Activated T-helper 1 cell treated with anti-CD3 and anti-CD28 coated beads, Interleukin-2, amount 50 U/mL, for 16 hours (primary cell): ENCODE results near the gene EVC.

Source experiments
- DNase-seq, 2 donors: peaks; one replicate each; pipeline ENCODE4 v3.0.0-alpha.2; 2020; ENCODE audit warnings: low read depth in 1 of 2, low spot score in 1 of 2

EVC gene

DNA sequence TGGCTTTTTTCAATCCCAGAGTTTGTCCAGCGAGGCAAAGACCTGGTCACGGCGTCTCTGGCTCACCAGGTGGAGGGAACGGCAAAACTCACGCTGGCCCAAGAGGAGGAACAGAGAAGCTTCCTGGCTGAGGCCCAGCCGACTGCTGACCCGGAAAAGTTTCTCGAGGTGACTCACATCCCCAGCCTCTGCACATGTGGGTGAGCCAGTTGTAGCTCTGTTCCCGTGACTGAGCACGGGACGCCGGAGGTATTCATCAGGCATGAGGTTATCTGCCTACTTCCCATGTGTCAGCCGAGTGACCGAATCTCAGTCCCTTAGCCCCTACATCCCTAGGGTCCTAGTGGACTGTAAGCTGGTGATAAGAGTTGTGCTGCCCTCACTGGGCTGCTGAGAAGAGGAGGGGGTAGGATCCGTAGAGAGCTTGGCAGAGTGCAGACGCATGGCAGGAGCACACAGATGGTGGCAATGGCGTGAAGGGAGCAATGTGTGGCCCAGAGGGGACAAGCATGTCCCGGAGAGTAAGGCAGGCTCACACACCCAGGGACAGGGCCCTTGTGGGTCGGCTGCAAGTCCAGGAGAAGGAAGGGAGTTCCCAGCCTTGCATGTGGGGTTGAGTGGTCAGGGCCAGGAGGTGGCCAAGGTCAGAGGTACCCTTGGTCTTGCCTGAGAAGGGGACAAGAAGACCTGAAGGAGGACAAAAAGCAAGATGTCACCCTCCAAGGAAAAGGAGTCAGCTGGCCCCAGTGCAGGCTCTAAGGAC, 42.9 kb downstream of the EVC start:
- DNase-seq: no peak

DNA sequence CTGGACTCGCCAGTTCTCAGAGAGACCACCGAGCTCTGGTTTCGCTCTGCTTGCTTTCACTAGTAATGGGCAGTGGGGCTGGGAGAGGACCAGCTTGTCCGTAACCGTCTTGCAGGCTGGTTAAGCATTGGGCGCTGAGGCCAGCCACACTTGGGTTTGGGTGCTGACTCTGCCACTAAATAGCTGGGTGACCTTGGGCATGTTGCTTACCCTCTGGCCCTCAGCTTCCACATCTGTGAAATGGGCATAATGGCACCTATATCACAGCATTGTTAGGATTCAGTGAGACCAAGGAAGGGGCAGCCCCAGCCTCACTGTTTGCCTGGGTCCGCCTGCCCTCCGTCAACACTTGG, 43.5 kb downstream of the EVC start:
- DNase-seq: no peak

DNA sequence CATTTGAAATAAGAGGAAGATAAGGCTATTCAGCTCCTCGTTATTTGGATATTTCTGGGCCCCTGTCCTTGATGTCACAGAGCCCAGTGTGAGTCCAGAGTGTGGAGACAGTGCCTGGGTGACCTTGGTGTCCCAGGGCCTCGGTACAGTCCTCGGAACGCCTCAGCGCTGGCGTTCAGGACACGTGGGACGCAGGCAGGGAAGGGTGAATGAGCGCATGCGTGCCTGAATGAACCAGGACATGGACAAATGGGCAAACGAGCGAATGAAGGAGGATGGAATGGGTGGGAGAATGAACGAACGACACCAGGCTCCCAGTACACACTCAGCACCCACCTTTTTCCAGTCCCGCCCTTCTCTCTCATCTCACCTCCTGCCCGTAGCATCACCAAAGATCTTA, 44.2 kb downstream of the EVC start:
- no peak for DNase-seq

DNA sequence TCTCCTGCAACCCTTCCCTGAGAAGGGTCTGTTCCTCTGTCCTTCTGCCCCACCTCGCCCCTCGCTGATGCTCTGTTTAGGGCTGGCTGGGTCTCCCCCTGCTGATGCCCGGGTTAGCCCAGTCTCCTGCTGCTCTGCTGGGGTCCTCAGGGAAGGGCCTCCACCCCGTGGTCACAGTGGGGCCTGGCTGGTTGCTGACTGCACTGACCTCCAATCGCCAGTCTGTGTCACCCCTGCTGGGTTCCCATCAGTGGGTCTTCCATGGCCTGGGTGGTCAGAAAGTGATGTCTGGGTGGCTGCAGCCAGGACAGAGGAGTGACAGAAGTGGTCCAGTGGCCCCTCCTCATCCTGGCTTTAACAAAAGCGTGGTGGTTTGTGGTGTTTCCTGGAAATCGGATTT, 44.7 kb downstream of the EVC start:
- DNase-seq: no peak

DNA sequence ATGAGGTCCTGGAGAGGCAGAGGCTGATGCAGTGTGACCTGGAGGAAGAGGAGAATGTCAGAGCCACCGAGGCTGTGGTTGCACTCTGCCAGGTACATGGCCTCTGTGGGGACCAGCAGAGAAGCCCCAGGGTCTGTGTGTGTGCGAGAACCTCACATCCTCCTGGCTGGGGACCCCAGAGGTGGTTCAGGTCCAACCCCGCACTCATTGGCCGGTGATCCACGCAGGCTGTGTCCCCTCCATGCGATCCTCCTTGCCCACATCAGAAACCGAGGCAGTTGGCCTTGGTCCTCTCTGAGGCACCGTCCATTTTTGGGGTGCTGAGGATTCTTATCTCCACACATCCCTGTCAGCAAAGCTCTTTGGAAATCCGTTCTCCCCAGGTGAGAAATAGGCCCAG, 45.3 kb downstream of the EVC start:
- DNase-seq: no peak

DNA sequence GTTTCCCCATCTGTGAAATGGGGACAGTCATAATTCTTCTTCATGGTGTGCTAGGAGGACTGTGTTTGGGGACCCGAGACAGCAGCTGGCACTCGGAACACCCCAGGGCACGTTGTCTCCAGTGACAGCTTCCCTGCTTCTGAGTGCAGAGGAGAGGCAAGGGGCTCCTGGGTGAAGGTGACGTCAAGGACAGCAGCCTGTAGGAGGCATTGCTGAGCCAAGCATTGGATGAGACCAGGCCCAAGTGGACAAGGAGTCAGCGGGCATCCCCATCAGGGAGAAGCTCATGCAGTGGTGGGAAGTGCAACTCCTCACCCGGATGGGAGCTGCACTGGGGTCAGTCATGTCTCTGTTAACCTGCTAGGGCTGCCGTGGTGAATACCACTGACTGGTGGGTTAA, 46.1 kb downstream of the EVC start:
- DNase-seq: no peak

DNA sequence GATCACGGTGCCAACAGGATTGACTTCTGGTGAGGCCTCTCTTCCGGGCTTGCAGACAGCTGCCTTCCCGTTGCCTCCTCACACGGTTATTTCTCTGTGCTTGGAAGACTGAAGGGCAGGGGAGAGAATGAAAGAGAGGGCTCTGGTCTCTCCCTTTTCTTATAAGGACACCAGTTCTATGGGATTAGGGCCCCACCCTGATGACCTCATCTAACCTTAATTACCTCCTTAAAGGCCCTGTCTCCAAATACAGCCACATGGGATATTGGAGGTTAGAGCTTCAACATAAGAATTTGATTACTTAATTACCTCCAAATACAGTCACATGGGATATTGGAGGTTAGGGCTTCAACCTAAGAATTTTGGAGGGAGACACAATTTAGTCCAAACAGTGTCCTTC, 46.5 kb downstream of the EVC start:
- no peak for DNase-seq

DNA sequence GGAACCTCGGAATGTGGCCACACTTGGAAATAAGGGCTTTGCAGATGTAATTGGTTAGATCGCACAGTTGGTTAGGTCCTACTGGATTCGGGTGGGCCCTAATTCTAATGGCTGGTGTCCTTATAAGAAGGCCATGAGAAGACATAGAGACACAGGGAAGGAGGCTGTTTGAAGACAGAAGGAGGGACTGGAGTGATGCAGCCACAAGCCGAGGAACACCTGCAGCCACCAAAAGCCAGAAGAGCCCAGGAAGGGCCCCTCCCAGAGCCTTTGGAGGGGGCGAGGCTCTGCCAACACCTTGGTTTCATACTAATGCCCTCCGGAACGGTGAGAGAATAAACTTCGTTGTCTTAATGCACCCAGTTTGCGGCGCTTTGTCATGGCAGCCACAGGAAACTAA, 47.0 kb downstream of the EVC start:
- DNase-seq: no peak

DNA sequence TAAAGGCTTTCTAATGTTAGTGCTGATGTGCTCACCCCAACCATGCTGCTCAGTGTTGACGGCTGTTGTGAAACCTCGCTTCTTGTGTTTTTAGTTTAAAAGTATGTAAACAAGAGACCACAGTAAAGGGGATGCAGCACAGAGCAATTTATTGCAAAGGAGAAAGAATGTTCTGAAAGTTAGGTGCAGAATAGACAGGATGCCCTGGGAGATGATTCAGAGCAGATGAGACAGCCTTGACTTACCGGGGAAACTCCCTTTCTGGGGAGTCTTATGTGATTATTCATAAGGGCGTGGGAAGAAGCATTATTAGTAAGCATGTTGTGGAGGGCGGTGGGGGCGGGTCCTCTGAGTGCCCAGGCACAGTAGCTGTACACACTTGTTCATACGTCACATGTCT, 47.7 kb downstream of the EVC start:
- no peak for DNase-seq

DNA sequence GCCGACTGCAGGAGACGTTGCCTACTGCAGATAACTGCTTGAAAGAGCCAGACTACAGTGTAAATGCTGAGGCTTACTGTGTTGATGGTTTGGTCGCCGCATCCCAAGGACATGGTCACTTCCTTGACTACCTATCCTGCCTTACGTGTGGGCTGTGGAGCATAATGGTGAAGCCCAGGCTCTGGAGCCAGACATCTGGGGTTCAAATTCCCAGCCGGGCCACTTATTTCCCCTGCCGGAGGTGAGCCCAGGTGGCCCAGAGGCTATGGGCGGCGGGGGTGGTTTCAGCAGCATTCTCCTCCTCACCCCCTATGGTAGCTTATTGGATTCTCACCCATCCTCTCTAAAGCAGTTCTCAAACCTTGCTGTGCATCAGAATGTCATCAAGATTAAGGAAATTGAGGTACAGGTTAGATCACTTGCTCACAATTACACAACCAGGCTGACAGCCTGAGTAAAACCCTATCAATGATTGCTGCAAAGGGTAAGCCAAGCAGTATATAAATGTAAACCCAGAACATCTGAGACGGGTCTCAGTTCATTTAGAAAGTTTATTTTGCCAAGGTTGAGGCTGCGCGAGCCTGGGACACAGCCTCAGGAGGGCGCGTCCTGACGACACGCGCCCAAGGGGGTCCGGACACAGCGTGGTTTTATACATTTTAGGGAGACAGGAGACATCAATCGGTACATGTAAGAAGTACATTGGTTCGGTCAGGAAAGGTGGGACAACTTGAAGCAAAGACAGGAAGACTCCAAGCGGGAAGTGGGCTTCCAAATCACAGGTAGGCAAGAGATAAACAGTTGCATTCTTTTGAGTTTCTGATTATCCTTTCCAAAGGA, 48.5 kb downstream of the EVC start:
- no peak for DNase-seq

DNA sequence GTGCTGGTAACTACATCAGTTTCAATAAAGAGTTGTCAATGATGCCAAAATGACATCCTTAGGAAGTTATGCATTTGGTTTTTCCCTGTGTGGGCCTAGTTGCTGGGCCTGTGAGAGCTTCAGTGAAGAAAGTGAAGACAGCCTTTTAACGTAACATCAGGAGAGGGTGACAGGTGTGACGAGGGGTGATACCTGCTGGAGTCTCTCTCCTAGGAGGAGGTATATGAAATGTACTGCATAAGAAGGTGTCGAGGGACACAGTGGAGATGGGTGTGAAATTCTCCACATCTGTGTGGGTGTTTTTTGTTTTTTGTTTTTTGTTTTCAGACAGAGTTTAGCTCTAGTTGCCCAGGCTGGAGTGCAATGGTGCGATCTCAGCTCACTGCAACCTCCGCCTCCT, 49.2 kb downstream of the EVC start:
- no peak for DNase-seq

DNA sequence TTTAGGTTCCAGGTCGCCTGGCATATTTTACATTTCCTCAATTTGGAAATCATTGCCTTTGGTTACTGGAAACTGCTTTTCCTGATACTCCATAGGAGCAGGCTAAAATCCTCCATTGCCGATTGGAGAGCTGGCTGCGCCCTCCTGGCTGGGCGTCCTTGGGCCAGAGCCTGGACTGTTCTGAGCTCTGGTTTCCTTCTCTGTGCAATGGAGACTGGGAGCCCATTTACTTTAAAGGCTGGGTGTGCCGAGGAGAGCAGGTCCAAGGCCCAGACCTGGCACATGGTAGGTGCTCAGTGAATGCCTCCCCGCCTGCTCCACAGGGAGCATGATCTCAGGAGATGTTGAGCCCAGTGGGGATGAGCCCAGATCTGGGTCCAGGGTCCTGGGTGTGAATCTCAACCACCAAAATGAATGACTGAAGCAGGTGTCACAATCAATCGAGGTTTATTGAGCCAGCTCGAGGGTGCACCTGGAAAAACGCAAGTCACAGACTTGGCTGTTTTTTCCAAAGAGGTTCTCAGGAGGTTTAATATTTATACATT, 50.0 kb downstream of the EVC start:
- DNase-seq: no peak

DNA sequence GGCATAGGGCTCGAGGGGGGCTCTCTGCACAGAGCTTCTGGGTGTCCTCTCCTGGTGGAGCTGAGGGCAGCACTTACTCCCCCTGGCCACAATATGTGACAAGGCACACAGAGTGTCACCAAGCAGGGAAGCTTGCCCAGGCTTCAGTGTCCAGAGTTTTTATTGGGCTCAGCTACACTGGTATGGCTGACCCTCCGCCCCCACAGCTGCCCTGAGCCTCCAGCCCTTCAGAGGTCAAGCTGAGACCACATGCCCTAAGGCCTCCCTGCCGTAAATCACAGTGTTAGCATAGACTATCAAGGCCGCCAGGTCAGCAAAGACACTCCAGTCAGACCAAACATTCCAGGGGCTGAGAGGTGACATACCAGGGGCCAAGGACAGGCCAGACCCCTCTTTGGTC, 59.0 kb downstream of the EVC start:
- no peak for DNase-seq

DNA sequence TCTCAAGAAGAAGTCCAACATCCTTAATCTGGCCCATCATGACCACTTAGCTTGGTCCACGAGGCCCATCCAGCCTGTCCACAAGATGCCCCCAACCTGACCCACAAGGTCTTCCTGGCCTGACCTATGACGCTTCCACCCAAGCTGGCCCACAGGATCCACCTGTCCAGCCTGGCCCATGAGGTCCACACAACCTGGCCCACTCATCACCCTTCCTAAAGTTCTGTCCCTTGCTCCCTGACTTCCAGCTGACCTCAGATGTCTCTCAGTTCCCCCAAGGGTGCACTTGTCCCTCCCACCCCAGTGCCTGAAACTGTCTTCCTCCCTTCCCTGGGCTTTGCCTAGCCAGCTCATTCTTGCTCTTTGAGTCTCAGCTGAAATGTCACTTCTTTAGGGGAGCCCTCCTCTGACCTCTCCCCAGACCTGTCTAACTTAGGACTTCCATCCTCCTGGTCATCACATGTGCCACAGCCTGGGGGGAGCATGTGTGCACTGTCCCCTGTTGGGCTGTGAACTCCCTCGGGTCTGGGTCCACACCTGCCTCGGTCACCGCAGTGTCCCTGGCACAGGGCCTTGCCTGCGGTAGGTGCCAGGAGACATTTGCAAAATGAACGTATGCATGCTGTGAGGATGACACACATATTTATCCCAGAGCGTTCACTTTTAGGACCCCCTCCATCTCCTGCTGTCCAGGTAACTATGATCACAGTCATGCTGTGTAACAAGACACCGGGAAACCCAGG, 61.7 kb downstream of the EVC start:
- DNase-seq: no peak

DNA sequence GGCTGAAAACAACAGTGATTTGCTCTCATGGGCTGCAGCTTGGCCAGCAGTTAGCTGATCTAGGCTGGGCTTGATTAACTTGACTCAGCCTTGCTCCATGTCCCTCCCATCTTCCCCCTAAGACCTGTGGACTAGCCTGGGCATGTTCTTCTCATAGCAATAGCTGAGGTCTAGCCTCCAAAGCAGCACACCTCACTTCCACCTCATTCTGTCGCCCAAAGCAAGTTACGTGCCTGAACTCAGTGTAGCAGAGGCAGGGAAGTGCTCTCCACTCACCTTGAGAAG, 62.2 kb downstream of the EVC start:
- DNase-seq: no peak

DNA sequence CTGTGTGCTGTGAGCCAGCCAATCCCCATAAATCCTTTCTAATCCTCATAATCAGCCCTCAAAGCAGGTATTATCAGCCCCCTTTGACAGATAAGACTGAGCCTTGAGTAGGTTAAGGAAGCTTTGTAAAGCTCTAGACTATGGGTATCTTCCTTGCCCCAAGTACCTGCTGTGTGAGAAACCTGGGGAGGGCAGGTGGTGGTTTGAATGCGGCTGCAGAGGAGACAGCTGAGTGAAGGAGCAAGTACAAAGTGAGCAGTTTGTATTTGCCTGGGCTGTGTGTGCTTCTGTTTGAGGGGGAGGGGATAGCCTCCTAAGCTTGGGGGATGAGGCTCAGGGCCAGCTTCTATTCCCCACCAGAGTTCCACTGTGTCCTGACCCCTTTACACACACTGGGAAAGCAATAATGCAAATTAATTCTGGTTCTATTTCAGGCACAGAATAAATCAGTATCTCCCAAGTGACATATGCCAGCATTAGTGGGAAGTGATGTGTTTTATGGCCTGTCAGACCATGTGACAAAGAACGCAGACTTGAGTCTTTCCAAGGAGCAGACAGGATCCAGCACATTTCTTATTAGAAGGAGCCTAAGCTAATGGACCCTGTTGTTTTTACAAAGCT, 63.5 kb downstream of the EVC start:
- no peak for DNase-seq

DNA sequence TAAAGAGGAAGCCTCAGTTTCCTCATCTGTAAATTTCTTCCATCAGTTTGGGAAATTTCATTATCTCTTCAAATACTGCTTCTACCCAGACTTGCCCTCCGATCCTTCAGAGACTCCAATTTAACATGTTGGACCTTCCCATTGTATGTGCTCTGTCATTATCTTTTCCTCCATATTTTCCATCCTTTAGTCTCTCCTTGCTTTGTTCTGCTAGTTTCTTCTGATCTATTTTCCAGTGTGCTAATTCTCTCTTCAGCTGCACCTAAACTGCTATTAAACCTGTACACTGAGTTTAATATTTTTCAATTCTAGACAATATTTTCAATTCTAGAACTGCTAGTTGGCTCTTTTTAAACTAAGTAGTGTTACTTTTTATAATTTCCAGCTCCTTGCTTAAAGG, 65.5 kb downstream of the EVC start:
- DNase-seq: no peak

DNA sequence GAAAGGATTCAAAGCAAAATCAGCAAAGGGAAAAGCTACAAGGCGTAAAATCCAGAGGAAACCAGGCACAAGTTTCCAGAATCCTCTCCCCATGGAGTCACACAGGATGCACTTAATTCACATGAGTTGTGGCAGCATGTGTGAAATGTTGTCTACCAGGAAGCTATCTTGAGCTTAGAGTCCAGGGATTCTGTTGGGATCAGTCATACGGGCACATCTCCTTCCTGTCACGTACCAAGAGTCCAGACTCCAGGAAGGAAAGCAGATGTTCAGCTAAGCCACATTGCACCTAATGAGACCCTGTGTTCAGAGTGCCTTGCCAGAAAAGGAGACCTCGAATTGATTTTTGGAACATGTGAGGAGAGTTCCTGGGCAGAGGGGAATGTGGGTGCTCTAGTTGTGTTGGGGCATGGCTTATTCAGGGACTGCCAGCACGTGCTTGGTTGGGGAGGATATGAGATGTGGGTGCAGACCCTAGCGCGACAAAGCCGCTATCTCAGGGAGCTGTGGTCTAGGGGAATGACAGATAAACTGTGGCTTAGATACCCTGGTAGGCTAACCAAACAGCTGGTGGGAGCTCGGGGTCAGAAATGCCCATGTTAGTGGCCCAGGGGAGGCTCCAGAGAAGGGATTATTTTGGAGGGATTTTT, 70.0 kb downstream of the EVC start:
- DNase-seq: no peak

DNA sequence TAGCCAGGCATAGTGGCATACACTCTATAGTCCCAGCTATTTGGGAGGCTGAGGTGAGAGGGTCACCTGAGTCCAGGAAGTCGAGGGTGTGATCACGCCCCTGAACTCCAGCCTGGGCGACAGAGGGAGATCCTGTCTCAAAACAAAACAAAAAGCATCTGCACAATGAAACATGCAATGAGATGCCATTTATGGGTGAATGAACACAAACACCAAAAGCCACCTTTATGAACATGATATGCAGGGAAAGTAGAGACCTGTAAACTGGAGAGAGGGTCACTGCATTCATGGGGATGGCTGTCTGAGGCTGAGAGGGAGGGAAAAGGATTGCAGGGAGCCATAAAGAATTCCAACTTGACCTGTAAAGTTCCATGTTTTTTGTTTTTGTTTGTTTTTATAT, 70.7 kb downstream of the EVC start:
- DNase-seq: no peak

DNA sequence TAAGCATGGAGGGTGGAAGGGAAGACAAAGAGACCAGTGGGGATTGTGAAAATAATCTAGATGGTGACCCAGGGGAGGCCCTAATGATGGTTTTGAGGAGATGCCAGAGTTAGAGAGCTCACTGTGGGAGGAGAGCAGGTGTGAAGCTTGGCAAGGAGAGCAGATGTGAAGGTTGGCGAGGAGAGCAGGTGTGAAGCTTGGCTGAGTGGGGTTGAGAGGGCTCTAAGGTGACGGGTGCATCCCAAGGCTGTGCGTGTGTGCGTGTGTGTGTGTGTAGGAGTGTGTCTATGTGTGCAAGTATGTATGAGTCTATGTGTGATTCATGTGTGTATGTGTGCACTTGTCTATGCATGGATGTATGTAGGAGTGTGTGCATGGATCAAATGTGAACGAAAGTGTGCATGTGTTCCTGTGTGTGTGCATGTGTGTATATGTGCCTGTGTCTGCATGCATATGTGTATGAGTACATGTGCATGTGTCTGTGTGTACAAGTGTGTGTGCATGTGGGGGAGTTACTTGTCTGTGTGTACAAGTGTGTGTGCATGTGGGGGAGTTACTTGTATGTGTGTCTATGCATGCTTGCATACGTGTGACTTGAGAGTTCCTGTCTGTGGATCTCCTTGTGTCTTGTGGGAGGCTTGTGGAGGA, 72.0 kb downstream of the EVC start:
- DNase-seq: no peak

DNA sequence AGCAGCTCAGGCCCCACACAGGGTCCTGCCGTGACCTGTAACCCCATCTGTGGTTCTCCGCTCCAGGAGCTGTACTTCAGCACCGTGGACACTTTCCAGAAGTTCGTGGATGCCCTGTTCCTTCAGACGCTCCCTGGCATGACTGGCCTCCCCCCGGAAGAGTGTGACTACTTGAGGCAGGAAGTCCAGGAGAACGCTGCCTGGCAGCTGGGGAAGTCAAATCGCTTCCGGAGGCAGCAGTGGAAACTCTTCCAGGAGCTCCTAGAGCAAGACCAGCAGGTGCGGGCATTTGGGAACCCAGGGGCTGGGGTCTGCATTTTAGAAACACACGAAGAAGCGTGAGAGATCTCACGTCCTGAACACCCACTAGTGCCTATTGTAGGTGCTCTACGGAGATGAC, 72.5 kb downstream of the EVC start:
- no peak for DNase-seq
